CD4-positive, CD25-positive, alpha-beta regulatory T cell (primary cell): ENCODE data around the gene DYRK1A. TPM values are rescaled to one million over a fixed set of nuclear protein-coding genes. Genes with fewer than 3 reads are reported as not detected.
A peak's percentile ranks its signal among the peaks of the same experiment; 100 is the strongest.

Source experiments
- ATAC-seq, 2 donors: fragments of 150-1000 bp; cut with Tn5 transposase; one replicate each; pipeline ENCODE4 v1.10.0; 2021; ENCODE audit warnings: low read depth in 2 of 2, moderate number of reproducible peaks in 2 of 2, moderate library complexity in 1 of 2
- DNase-seq, 3 donors: peaks; one replicate each; pipeline versions ENCODE4 v3.0.0 to v3.0.0-alpha.2; 2012 to 2022; ENCODE audit warnings: mixed read lengths in 1 of 3
- H3K27ac ChIP-seq: one replicate; pipeline ENCODE4 v1.7.0; 2013; ENCODE audit warnings: mild to moderate bottlenecking, low read length; ENCODE audit not compliant: insufficient read depth, poor library complexity, severe bottlenecking
- H3K27me3 ChIP-seq: one replicate; pipeline ENCODE4 v1.7.0; 2013; ENCODE audit warnings: low read length; ENCODE audit not compliant: control insufficient read depth, insufficient read depth
- H3K36me3 ChIP-seq: one replicate; pipeline ENCODE4 v1.7.0; 2013; ENCODE audit warnings: mild to moderate bottlenecking, low read length, moderate library complexity; ENCODE audit not compliant: control insufficient read depth, insufficient read depth
- H3K4me1 ChIP-seq: 2 replicates; pipeline ENCODE4 v1.7.0; 2013; ENCODE audit warnings: mild to moderate bottlenecking, low read length; ENCODE audit not compliant: insufficient read depth, control insufficient read depth, poor library complexity, severe bottlenecking
- H3K4me3 ChIP-seq: one replicate; pipeline ENCODE4 v1.7.0; 2013; ENCODE audit warnings: low read depth, mild to moderate bottlenecking, low read length, moderate library complexity
- H3K9me3 ChIP-seq, 2 experiments: 1 replicate in 1 of 2; 2 replicates in 1 of 2; pipeline ENCODE4 v1.7.0; 2013; ENCODE audit warnings: low read length in 2 of 2, mild to moderate bottlenecking in 1 of 2, moderate library complexity in 1 of 2; ENCODE audit not compliant: control insufficient read depth in 2 of 2
- H3K27ac Mint-ChIP-seq, 3 donors: one replicate each; pipeline ENCODE4 v1.8.0; 2020 to 2022; ENCODE audit warnings: mild to moderate bottlenecking in 3 of 3, mixed read lengths in 3 of 3, moderate library complexity in 2 of 3
- H3K27me3 Mint-ChIP-seq: one replicate; pipeline ENCODE4 v1.8.0; 2022; ENCODE audit warnings: mild to moderate bottlenecking, mixed read lengths
- H3K36me3 Mint-ChIP-seq: one replicate; pipeline ENCODE4 v1.8.0; 2020; ENCODE audit warnings: mixed read lengths
- H3K4me1 Mint-ChIP-seq, 4 donors: one replicate each; pipeline ENCODE4 v1.8.0; 2020 to 2022; ENCODE audit warnings: mixed read lengths in 4 of 4, mild to moderate bottlenecking in 1 of 4
- H3K4me3 Mint-ChIP-seq, 4 donors: one replicate each; pipeline ENCODE4 v1.8.0; 2020 to 2022; ENCODE audit warnings: mild to moderate bottlenecking in 4 of 4, mixed read lengths in 4 of 4, moderate library complexity in 3 of 4
- H3K9me3 Mint-ChIP-seq, 7 donors: one replicate each; pipeline ENCODE4 v1.8.0; 2020 to 2022; ENCODE audit warnings: mixed read lengths in 7 of 7, mild to moderate bottlenecking in 3 of 7, moderate library complexity in 2 of 7
- polyA plus RNA-seq, 4 donors: library from polyadenylated mRNA; unstranded; fragments of 300-500 nt; fragmentation: Illumina TruSeq; gene quantifications; one replicate each; pipeline ENCODE4 v1.2.3, GENCODE V29; 2021
- total RNA-seq: library from RNA; stranded (reverse); gene quantifications from one replicate; pipeline ENCODE4 v1.2.3, GENCODE V29; 2022

Gene DYRK1A
- total and polyA plus RNA-seq, 5 donors from 2014 or later: 2.6 to 143 (median 6.1) TPM

- Mint-ChIP-seq H3K27me3 (no peaks in the 10 kb centered on the region), H3K36me3 (peaks cover 7% of the 10 kb centered on the region), H3K9me3 (peaks cover 0 to 6% (median 0%) of the 10 kb centered on the region in 7 donors), H3K4me3 (peak overlapping the region in 3 of 4 donors; percentile 7 to 54 (median 13)), H3K27ac (no peak overlapping the region), H3K4me1 (peaks cover 64 to 94% (median 79%) of the 10 kb centered on the region in 4 donors)
- H3K27ac ChIP-seq: no peak overlapping the region
- ATAC-seq (no peak), DNase-seq (no peak)
- H3K4me3 ChIP-seq: peak overlapping the region; percentile 30
- H3K36me3 ChIP-seq: peaks cover 2% of the 10 kb centered on the region
- H3K9me3 ChIP-seq: peaks cover 0 to 8% of the 10 kb centered on the region in 2 experiments
- peaks cover 76% of the 10 kb centered on the region for H3K4me1 ChIP-seq
- H3K27me3 ChIP-seq: no peaks in the 10 kb centered on the region
Observed at GRCh38 chr21:37381883-37382585, 15.5 kb downstream of the DYRK1A start.

GRCh38 chr21:37383086-37383485, 16.5 kb downstream of the DYRK1A start:
- no peak overlapping the region for H3K27ac Mint-ChIP-seq
- peaks cover 0 to 6% (median 0%) of the 10 kb centered on the region in 7 donors for H3K9me3 Mint-ChIP-seq
- H3K4me1 Mint-ChIP-seq: peaks cover 65 to 95% (median 81%) of the 10 kb centered on the region in 4 donors
- Histone ChIP-seq H3K9me3 (peaks cover 0 to 8% of the 10 kb centered on the region in 2 experiments), H3K27ac (no peak overlapping the region), H3K4me1 (peaks cover 76% of the 10 kb centered on the region), H3K36me3 (peaks cover 2% of the 10 kb centered on the region), H3K27me3 (no peaks in the 10 kb centered on the region), H3K4me3 (peak overlapping the region; percentile 42)
- H3K4me3 Mint-ChIP-seq: peak overlapping the region in 3 of 4 donors; percentile 20 to 49 (median 35)
- DNase-seq (no peak), ATAC-seq (no peak)
- H3K27me3 Mint-ChIP-seq: no peaks in the 10 kb centered on the region
- peaks cover 3% of the 10 kb centered on the region for H3K36me3 Mint-ChIP-seq

- peaks cover 60 to 94% (median 78%) of the 10 kb centered on the region in 4 donors for H3K4me1 Mint-ChIP-seq
- peak overlapping the region in 3 of 4 donors; percentile 20 to 35 (median 30) for H3K4me3 Mint-ChIP-seq
- peak overlapping the region; percentile 48 for H3K4me3 ChIP-seq
- DNase-seq (no peak), ATAC-seq (no peak)
- no peak overlapping the region for H3K27ac ChIP-seq
- H3K27me3 Mint-ChIP-seq: no peaks in the 10 kb centered on the region
- H3K27me3 ChIP-seq: no peaks in the 10 kb centered on the region
- H3K4me1 ChIP-seq: peaks cover 73% of the 10 kb centered on the region
- H3K9me3 ChIP-seq: peaks cover 0 to 8% of the 10 kb centered on the region in 2 experiments
- H3K27ac Mint-ChIP-seq: peak overlapping the region in 2 of 3 donors; percentile 15 to 72
- peaks cover 3% of the 10 kb centered on the region for H3K36me3 Mint-ChIP-seq
- H3K36me3 ChIP-seq: peaks cover 2% of the 10 kb centered on the region
- peaks cover 0 to 6% (median 0%) of the 10 kb centered on the region in 7 donors for H3K9me3 Mint-ChIP-seq
Observed at GRCh38 chr21:37383784-37384311, 17.3 kb downstream of the DYRK1A start.

- Mint-ChIP-seq H3K27ac (peak overlapping the region in 1 of 3 donors; percentile 1), H3K36me3 (peaks cover 3% of the 10 kb centered on the region), H3K27me3 (no peaks in the 10 kb centered on the region), H3K9me3 (peaks cover 0 to 6% (median 0%) of the 10 kb centered on the region in 7 donors), H3K4me3 (peak overlapping the region in 2 of 4 donors; percentile 17 to 20), H3K4me1 (peaks cover 57 to 92% (median 76%) of the 10 kb centered on the region in 4 donors)
- H3K9me3 ChIP-seq: peaks cover 0 to 8% of the 10 kb centered on the region in 2 experiments
- peak overlapping the region; percentile 2 for H3K27ac ChIP-seq
- peak overlapping the region; percentile 48 for H3K4me3 ChIP-seq
- no peaks in the 10 kb centered on the region for H3K27me3 ChIP-seq
- ATAC-seq (no peak), DNase-seq (no peak)
- peaks cover 73% of the 10 kb centered on the region for H3K4me1 ChIP-seq
- H3K36me3 ChIP-seq: peaks cover 2% of the 10 kb centered on the region
Observed at GRCh38 chr21:37384416-37384815, 17.8 kb downstream of the DYRK1A start.

GRCh38 chr21:37385179-37385765, 18.7 kb downstream of the DYRK1A start:
- DNase-seq (peak in 1 of 3 donors; percentile 11), ATAC-seq (no peak)
- H3K27me3 Mint-ChIP-seq: no peaks in the 10 kb centered on the region
- Histone ChIP-seq H3K9me3 (peaks cover 0 to 8% of the 10 kb centered on the region in 2 experiments), H3K27me3 (no peaks in the 10 kb centered on the region), H3K4me3 (peak overlapping the region; percentile 48), H3K4me1 (peaks cover 73% of the 10 kb centered on the region), H3K36me3 (peaks cover 2% of the 10 kb centered on the region), H3K27ac (peak overlapping the region; percentile 2)
- peaks cover 58 to 93% (median 78%) of the 10 kb centered on the region in 4 donors for H3K4me1 Mint-ChIP-seq
- H3K9me3 Mint-ChIP-seq: peaks cover 0 to 6% (median 0%) of the 10 kb centered on the region in 7 donors
- peak overlapping the region in 2 of 3 donors; percentile 1 to 69 for H3K27ac Mint-ChIP-seq
- H3K4me3 Mint-ChIP-seq: peak overlapping the region; percentile 13 to 64 (median 48)
- peaks cover 3% of the 10 kb centered on the region for H3K36me3 Mint-ChIP-seq

- H3K9me3 ChIP-seq: peaks cover 0 to 8% of the 10 kb centered on the region in 2 experiments
- H3K27ac ChIP-seq: no peak overlapping the region
- peak overlapping the region; percentile 48 for H3K4me3 ChIP-seq
- H3K36me3 Mint-ChIP-seq: peaks cover 3% of the 10 kb centered on the region
- DNase-seq: no peak
- peaks cover 0 to 6% (median 0%) of the 10 kb centered on the region in 7 donors for H3K9me3 Mint-ChIP-seq
- no peak for ATAC-seq
- H3K4me1 ChIP-seq: peaks cover 73% of the 10 kb centered on the region
- peak overlapping the region; percentile 25 to 45 (median 35) for H3K27ac Mint-ChIP-seq
- peaks cover 2% of the 10 kb centered on the region for H3K36me3 ChIP-seq
- no peaks in the 10 kb centered on the region for H3K27me3 ChIP-seq
- peaks cover 54 to 93% (median 78%) of the 10 kb centered on the region in 4 donors for H3K4me1 Mint-ChIP-seq
- H3K4me3 Mint-ChIP-seq: peak overlapping the region in 2 of 4 donors; percentile 27 to 59
- H3K27me3 Mint-ChIP-seq: no peaks in the 10 kb centered on the region
Observed at GRCh38 chr21:37386151-37386550, 19.6 kb downstream of the DYRK1A start.

- H3K4me3 Mint-ChIP-seq: peak overlapping the region in 3 of 4 donors; percentile 27 to 73 (median 72)
- Histone ChIP-seq H3K27ac (no peak overlapping the region), H3K9me3 (peaks cover 0 to under 1% of the 10 kb centered on the region in 2 experiments), H3K36me3 (no peaks in the 10 kb centered on the region), H3K4me3 (no peak overlapping the region), H3K27me3 (no peaks in the 10 kb centered on the region), H3K4me1 (peaks cover 87% of the 10 kb centered on the region)
- DNase-seq (no peak), ATAC-seq (no peak)
- no peaks in the 10 kb centered on the region for H3K27me3 Mint-ChIP-seq
- peak overlapping the region in 2 of 3 donors; percentile 21 to 67 for H3K27ac Mint-ChIP-seq
- peaks cover 3% of the 10 kb centered on the region for H3K36me3 Mint-ChIP-seq
- peaks cover 52 to 92% (median 79%) of the 10 kb centered on the region in 4 donors for H3K4me1 Mint-ChIP-seq
- no peaks in the 10 kb centered on the region for H3K9me3 Mint-ChIP-seq
Observed at GRCh38 chr21:37389456-37389855, 22.9 kb downstream of the DYRK1A start.
